Stomach (tissue), 9 donors: Measurements from ENCODE around the gene RNU7-1. TPM values are rescaled to one million over a fixed set of nuclear protein-coding genes. Genes with fewer than 3 reads are reported as not detected.

Source experiments
- DNase-seq, 2 donors: peaks; one replicate each; pipeline versions ENCODE4 v3.0.0 to v3.0.0-alpha.2; 2013 to 2019
- H3K27ac ChIP-seq, 5 donors: fragments of 200-600 bp in 4 of 5; sonication (generic) in 4 of 5; one replicate each; pipeline ENCODE4 v1.5.1; 2013 to 2019; ENCODE audit warnings: mild to moderate bottlenecking in 1 of 5, moderate library complexity in 1 of 5
- H3K27me3 ChIP-seq, 3 donors: fragments of 200-600 bp; sonication (generic); one replicate each; pipeline ENCODE4 v1.5.1; 2017 to 2019; ENCODE audit warnings: mixed run types in 1 of 3
- H3K36me3 ChIP-seq, 4 donors: fragments of 200-600 bp; sonication (generic); 1 replicate in 3 of 4; 2 replicates in 1 of 4; pipeline ENCODE4 v1.5.1; 2016 to 2019
- H3K4me1 ChIP-seq, 4 donors: fragments of 200-600 bp; sonication (generic); one replicate each; pipeline ENCODE4 v1.5.1; 2016 to 2019
- H3K4me3 ChIP-seq, 4 donors: fragments of 200-600 bp; sonication (generic) in 3 of 4; one replicate each; pipeline ENCODE4 v1.5.1; 2016 to 2019; ENCODE audit warnings: mild to moderate bottlenecking in 1 of 4
- H3K9me3 ChIP-seq, 4 donors: fragments of 200-600 bp; sonication (generic); one replicate each; pipeline ENCODE4 v1.5.1; 2016 to 2019
- EP300 ChIP-seq: sonication (generic); formaldehyde crosslinking; IDR thresholded peaks from one replicate; pipeline ENCODE4 v1.6.1; 2017; ENCODE audit warnings: antibody characterized with exemption
- POLR2A ChIP-seq, 4 donors: fragments of 450-650 bp; IDR thresholded peaks; one replicate each; pipeline ENCODE4 v1.6.1; 2016; ENCODE audit warnings: antibody characterized with exemption in 4 of 4, control low read depth in 2 of 4, mild to moderate bottlenecking in 1 of 4, moderate library complexity in 1 of 4
- POLR2AphosphoS5 ChIP-seq, 3 donors: sonication (generic); formaldehyde crosslinking; IDR thresholded peaks; one replicate each; pipeline ENCODE4 v1.6.1; 2016; ENCODE audit warnings: antibody characterized with exemption in 3 of 3
- WGBS, 5 donors: extraction: QIAGEN DNeasy Blood & Tissue Kit in 3 of 5; methylation state at CpG; one replicate each; pipeline versions ENCODE4 v1.1.5 to v1.1.7; 2013 to 2018; 5-methylcytosine and 5-hydroxymethylcytosine counted together
- intact Hi-C: fragments of 100-400 bp; cut with DNase I; formaldehyde crosslinking; loops from one replicate; pipeline ENCODE4 v1.15.1; 2023; ENCODE audit warnings: low total_unique reads
- polyA plus RNA-seq, 3 donors: library from polyadenylated mRNA; stranded (reverse); fragments of 200-250 nt; gene quantifications; one replicate each; pipeline ENCODE4 v1.2.3, GENCODE V29; 2013
- total RNA-seq, 5 donors: library from RNA; depleted of rRNA; stranded (reverse); fragments of >200 nt; gene quantifications; one replicate each; pipeline versions ENCODE4 v1.1.0 to v1.2.3, GENCODE V29; 2014 to 2016
- TF ChIP-seq, protein P1 (sequence below), 7 experiments: fragments of 450-650 bp in 4 of 7; fragments of 200-600 bp in 3 of 7; sonication (generic) in 3 of 7; IDR thresholded peaks; one replicate each; pipeline ENCODE4 v1.5.1; 2016 to 2019; ENCODE audit warnings: antibody characterized with exemption in 7 of 7, control low read depth in 2 of 7, mild to moderate bottlenecking in 1 of 7
- donor health status: healthy with polysubstance abuse.
- donor health status: Bipolar disorder and iron deficiency.
- donor health status: healthy.

The RNU7-1 gene
- total and polyA plus RNA-seq, 8 donors: not detected

DNA sequence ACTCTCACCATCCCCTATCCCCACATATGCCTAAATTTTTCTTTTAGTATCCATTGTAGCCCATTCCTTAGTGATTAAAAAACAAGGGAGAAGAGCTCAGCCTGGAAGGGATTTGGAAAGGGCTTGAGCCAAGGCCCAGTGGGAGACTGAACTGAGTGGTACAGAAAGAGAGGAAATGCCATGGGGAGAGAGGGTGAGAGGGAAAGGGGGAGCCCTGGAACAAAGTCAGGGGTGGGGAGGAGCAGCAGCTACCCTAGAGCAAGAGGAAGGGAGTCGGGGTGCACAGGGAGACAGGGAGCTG lies 18.4 kb upstream of the RNU7-1 start:
- Histone ChIP-seq H3K36me3 (peaks cover 0 to 33% (median 21%) of the 10 kb centered on the region in 4 donors), H3K27ac (peak overlapping the region; percentile 89 to 99 (median 97)), H3K27me3 (no peaks in the 10 kb centered on the region), H3K9me3 (no peaks in the 10 kb centered on the region), H3K4me3 (peak overlapping the region in 2 of 4 donors; percentile 81 to 92), H3K4me1 (peaks cover 43 to 64% (median 49%) of the 10 kb centered on the region in 4 donors)
- 0 to 33% (median 18%) methylated on average over 1 of the region's 1 CpG for WGBS, 5 donors
- TF ChIP-seq POLR2A (IDR thresholded peaks at IDR 0.05) (peak in 1 of 4 donors; percentile 35), EP300 (no peak), POLR2AphosphoS5 (IDR thresholded peaks at IDR 0.05) (no peak)
- DNase-seq: no peak
- intact Hi-C loops: no loop called here

- intact Hi-C loops: no loop called here
- Histone ChIP-seq H3K27me3 (no peaks in the 10 kb centered on the region), H3K27ac (peak overlapping the region; percentile 89 to 99 (median 97)), H3K36me3 (peaks cover 0 to 28% (median 19%) of the 10 kb centered on the region in 4 donors), H3K9me3 (no peaks in the 10 kb centered on the region), H3K4me3 (peak overlapping the region; percentile 64 to 95 (median 86)), H3K4me1 (peaks cover 46 to 69% (median 55%) of the 10 kb centered on the region in 4 donors)
- peak; percentile 77 to 88 for DNase-seq
- 11 to 26% (median 13%) methylated on average over 8 of the region's 8 CpGs for WGBS, 5 donors
- TF ChIP-seq POLR2AphosphoS5 (IDR thresholded peaks at IDR 0.05) (peak; percentile 42 to 71 (median 69)), EP300 (no peak)
- TF ChIP-seq, protein P1, sequence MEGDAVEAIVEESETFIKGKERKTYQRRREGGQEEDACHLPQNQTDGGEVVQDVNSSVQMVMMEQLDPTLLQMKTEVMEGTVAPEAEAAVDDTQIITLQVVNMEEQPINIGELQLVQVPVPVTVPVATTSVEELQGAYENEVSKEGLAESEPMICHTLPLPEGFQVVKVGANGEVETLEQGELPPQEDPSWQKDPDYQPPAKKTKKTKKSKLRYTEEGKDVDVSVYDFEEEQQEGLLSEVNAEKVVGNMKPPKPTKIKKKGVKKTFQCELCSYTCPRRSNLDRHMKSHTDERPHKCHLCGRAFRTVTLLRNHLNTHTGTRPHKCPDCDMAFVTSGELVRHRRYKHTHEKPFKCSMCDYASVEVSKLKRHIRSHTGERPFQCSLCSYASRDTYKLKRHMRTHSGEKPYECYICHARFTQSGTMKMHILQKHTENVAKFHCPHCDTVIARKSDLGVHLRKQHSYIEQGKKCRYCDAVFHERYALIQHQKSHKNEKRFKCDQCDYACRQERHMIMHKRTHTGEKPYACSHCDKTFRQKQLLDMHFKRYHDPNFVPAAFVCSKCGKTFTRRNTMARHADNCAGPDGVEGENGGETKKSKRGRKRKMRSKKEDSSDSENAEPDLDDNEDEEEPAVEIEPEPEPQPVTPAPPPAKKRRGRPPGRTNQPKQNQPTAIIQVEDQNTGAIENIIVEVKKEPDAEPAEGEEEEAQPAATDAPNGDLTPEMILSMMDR (IDR thresholded peaks at IDR 0.05): peak in 1 of 7 experiments; percentile 12
Measured at GRCh38 chr12:6925540-6926279, 17.9 kb upstream of the RNU7-1 start.

DNA sequence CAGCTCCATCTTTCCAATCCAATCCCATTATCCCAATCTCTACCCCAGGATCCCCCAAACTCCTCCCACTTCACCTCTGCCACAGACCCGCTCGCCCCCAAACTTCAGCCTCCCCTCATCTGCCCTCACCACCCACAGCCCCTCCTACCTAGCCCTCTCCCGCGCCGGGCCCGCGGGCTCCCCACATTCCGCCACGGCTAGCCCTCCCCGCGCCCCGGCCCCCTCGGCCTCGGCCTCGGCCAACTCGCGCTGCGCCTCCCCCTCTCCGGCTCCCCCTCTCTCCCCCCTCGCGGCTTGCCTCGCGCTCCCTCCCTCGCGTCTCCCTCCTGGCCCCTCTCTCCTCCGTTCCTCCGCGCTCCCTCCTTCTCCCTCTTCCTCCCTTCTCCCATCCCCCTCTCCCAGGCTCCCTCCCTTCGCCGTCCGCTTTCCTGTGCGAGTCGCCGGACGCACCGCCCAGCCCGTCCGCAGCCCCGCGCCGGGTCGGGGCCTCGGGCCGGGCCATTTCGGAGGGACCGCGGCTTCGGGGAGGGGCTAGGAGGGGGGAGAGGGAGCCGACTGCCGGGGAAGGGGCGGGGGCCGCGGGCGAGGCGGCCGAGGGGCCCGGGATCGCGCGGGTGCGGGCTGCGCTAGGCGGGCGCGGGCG lies 16.1 kb upstream of the RNU7-1 start, which contains the start of gene ATN1:
ATN1 (plus strand) TSS at position 581 of the 643 bp plus-strand sequence. CDS start 6,043 bp downstream, outside the sequence.
- peak; percentile 68 to 96 for DNase-seq
- peaks cover 0 to 10% (median 6%) of the 10 kb centered on the region in 4 donors for H3K36me3 ChIP-seq
- 0 to 1% (median 1%) methylated on average over 36 to 66 of the region's 66 CpGs for WGBS, 5 donors
- intact Hi-C loops: no loop called here
- no peaks in the 10 kb centered on the region for H3K27me3 ChIP-seq
- peak within 1 kb of the TSS; percentile 90 to 99 (median 97) for H3K27ac ChIP-seq
- peak within 1 kb of the TSS; percentile 64 to 95 (median 86) for H3K4me3 ChIP-seq
- peaks cover 50 to 87% (median 67%) of the 10 kb centered on the region in 4 donors for H3K4me1 ChIP-seq
- no peaks in the 10 kb centered on the region for H3K9me3 ChIP-seq
- TF ChIP-seq POLR2A (IDR thresholded peaks at IDR 0.05) (no peak), POLR2AphosphoS5 (IDR thresholded peaks at IDR 0.05) (peak; percentile 40 to 84 (median 75))
- TF ChIP-seq, protein P1 (IDR thresholded peaks at IDR 0.05): no peak

DNA sequence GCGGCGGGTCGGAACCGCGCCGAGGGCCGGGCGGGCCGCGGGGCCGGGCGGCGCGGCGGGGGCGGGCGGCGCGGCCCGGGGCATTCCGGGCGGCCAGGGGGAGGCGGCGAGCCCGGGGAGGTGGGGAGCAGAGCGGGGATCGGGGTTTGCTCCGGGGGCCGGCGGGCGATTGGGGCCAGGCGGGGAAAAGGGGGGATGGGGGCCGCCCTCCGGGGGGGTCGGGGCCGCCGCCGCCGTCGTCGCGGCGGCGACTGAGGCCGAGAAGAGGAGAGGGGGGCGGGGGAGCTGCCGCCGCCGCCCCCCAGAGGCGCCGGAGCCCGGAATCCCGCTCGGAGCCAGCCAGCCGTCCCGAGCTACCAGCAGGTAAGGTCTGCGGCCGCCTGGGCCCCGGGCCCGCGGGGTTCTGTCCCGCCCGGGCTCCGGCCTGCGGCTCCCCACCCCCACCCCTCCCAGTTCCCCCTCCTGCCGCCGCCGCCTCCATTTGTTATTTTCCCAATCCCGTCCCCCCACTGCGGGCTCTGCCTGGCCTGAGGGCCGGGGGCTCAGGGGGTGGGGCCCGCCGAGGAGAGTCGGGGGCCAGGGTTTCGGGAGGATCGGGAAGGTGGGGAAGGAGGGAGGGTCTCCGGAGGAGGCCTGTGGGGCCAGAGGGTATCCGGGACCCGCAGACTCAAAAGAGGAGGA lies 15.5 kb upstream of the RNU7-1 start:
- Histone ChIP-seq H3K27ac (peak overlapping the region; percentile 90 to 99 (median 97)), H3K4me3 (peak overlapping the region; percentile 64 to 95 (median 86)), H3K36me3 (peaks cover 0 to 9% (median 3%) of the 10 kb centered on the region in 4 donors), H3K9me3 (no peaks in the 10 kb centered on the region), H3K4me1 (peaks cover 51 to 89% (median 72%) of the 10 kb centered on the region in 4 donors), H3K27me3 (no peaks in the 10 kb centered on the region)
- peak in 1 of 2 donors; percentile 69 for DNase-seq
- intact Hi-C loops: no loop called here
- TF ChIP-seq POLR2A (IDR thresholded peaks at IDR 0.05) (no peak), EP300 (no peak), POLR2AphosphoS5 (IDR thresholded peaks at IDR 0.05) (no peak)
- TF ChIP-seq, protein P1 (IDR thresholded peaks at IDR 0.05): no peak
- WGBS, 5 donors: 0 to 1% (median 1%) methylated on average over 14 to 73 of the region's 79 CpGs
